ENCODE data around the gene HSPA4.

- TF ChIP-seq CTCF (conservative IDR thresholded peaks at IDR 0.05; ENCODE audit: low read length) (no peak), EZH2phosphoT487 (IDR thresholded peaks at IDR 0.05; ENCODE audit: borderline replicate concordance) (no peak)
Observed at GRCh38 chr5:133051542-133052316, at the start of gene HSPA4.
